ENCODE measurements around the gene CNTLN.

- no peak for TF ChIP-seq CTCF (IDR thresholded peaks at IDR 0.05)
- no peak for TF ChIP-seq POLR2A (IDR thresholded peaks at IDR 0.05)
These were observed 82.4 kb downstream of the CNTLN start for GRCh38 chr9:17217272-17217671.
